OCI-LY1 (cell line): ENCODE data around the gene CMTM7.
"Not testable (repeated sequence)": the region's sequence is repeated elsewhere in the genome, so short reads cannot be mapped to it uniquely, and the experiment has no call there.

Source experiments
- H2AFZ ChIP-seq: fragments of 200-600 bp; sonication (generic), shearing (Covaris generic); 2 replicates; pipeline ENCODE4 v1.6.0; 2014; ENCODE audit warnings: antibody characterized with exemption, mild to moderate bottlenecking, low read length
- H3F3A ChIP-seq: fragments of 200-600 bp; sonication (generic), shearing (Covaris generic); 2 replicates; pipeline ENCODE4 v1.6.0; 2014; ENCODE audit warnings: mild to moderate bottlenecking, antibody characterized with exemption, low read length, moderate library complexity; ENCODE audit not compliant: insufficient read depth
- H3K27ac ChIP-seq: fragments of 200-600 bp; sonication (generic); 2 replicates; pipeline ENCODE4 v1.5.1; 2014; ENCODE audit warnings: low read length, mixed run types, mild to moderate bottlenecking, low read depth; ENCODE audit not compliant: poor library complexity, severe bottlenecking
- H3K27me3 ChIP-seq: fragments of 200-600 bp; sonication (generic); 2 replicates; pipeline ENCODE4 v1.6.0; 2014; ENCODE audit warnings: antibody characterized with exemption, mild to moderate bottlenecking, low read length, moderate library complexity; ENCODE audit not compliant: insufficient read depth
- H3K36me3 ChIP-seq: fragments of 200-600 bp; sonication (generic); 2 replicates; pipeline ENCODE4 v1.6.1; 2014; ENCODE audit warnings: mild to moderate bottlenecking, antibody characterized with exemption, low read length, moderate library complexity, mixed read lengths; ENCODE audit not compliant: insufficient read depth
- H3K4me1 ChIP-seq: fragments of 200-600 bp; sonication (generic); 2 replicates; pipeline ENCODE4 v1.5.1; 2014; ENCODE audit warnings: mild to moderate bottlenecking, low read length, moderate library complexity; ENCODE audit not compliant: insufficient read depth, severe bottlenecking
- H3K4me2 ChIP-seq: fragments of 200-600 bp; sonication (generic), shearing (Covaris generic); 2 replicates; pipeline ENCODE4 v1.6.1; 2014; ENCODE audit warnings: low read length
- H3K4me3 ChIP-seq: fragments of 200-600 bp; sonication (generic); 2 replicates; pipeline ENCODE4 v1.5.1; 2014; ENCODE audit warnings: low read length, low read depth, mild to moderate bottlenecking, mixed read lengths; ENCODE audit not compliant: poor library complexity, severe bottlenecking
- H3K79me2 ChIP-seq: fragments of 200-600 bp; shearing (Covaris generic); 2 replicates; pipeline ENCODE4 v1.6.1; 2016; ENCODE audit warnings: mixed run types, low read length, mixed read lengths; ENCODE audit not compliant: insufficient read depth
- H3K9ac ChIP-seq: fragments of 200-600 bp; sonication (generic), shearing (Covaris generic); 2 replicates; pipeline ENCODE4 v1.6.1; 2014; ENCODE audit warnings: mild to moderate bottlenecking, low read length, mixed read lengths
- H3K9me2 ChIP-seq: fragments of 200-600 bp; sonication (generic), shearing (Covaris generic); 2 replicates; pipeline ENCODE4 v1.6.1; 2014; ENCODE audit warnings: low read depth, mild to moderate bottlenecking, low read length, mixed read lengths
- H3K9me3 ChIP-seq: fragments of 200-600 bp; shearing (Covaris generic); 2 replicates; pipeline ENCODE4 v1.6.1; 2014; ENCODE audit warnings: low read length, mixed read lengths
- H4K20me1 ChIP-seq: fragments of 200-600 bp; sonication (generic), shearing (Covaris generic); 2 replicates; pipeline ENCODE4 v1.6.0; 2016; ENCODE audit warnings: mild to moderate bottlenecking, low read length; ENCODE audit not compliant: insufficient read depth
- CTCF ChIP-seq: fragments of 200-600 bp; sonication (generic), shearing (Covaris generic); IDR thresholded peaks from 2 replicates; pipeline ENCODE4 v1.5.1; 2017; ENCODE audit warnings: mild to moderate bottlenecking, antibody characterized with exemption, low read length, moderate library complexity, mixed read lengths
- EZH2 ChIP-seq: fragments of 200-600 bp; sonication (generic), shearing (Covaris generic); IDR thresholded peaks from 2 replicates; pipeline ENCODE4 v1.8.0; 2017; ENCODE audit warnings: borderline replicate concordance, mixed run types, mild to moderate bottlenecking, antibody characterized with exemption, low read length, moderate library complexity, mixed read lengths

The CMTM7 gene

GRCh38 chr3:32470362-32470761 lies 78.7 kb downstream of the CMTM7 start:
- H3K79me2 ChIP-seq, result no peaks in the 10 kb centered on the region
- no peak overlapping the region; the same call in 1 of the 2 replicates for H3K4me2 ChIP-seq
- no peaks in the 10 kb centered on the region for H3K9me2 ChIP-seq
- H3K36me3 ChIP-seq, result peaks cover 7% of the 10 kb centered on the region; the same call in 1 of the 2 replicates
- TF ChIP-seq CTCF (no peak), EZH2 (no peak)
- H3K4me3 ChIP-seq, result no peak overlapping the region
- no peak overlapping the region for H3K9ac ChIP-seq
- peak overlapping the region; percentile 87 for H3K27ac ChIP-seq
- H3K27me3 ChIP-seq, result no peaks in the 10 kb centered on the region
- H2AFZ ChIP-seq, result no peak overlapping the region
- H4K20me1 ChIP-seq, result no peaks in the 10 kb centered on the region
- no peaks in the 10 kb centered on the region for H3K9me3 ChIP-seq
- peaks cover 42% of the 10 kb centered on the region for H3K4me1 ChIP-seq
- H3F3A ChIP-seq, result no peaks in the 10 kb centered on the region

- Histone ChIP-seq H3K9me3 (no peaks in the 10 kb centered on the region), H3K36me3 (peaks cover 7% of the 10 kb centered on the region), H2AFZ (no peak overlapping the region), H3K9ac (no peak overlapping the region), H3K4me1 (peaks cover 42% of the 10 kb centered on the region), H3K9me2 (no peaks in the 10 kb centered on the region), H4K20me1 (no peaks in the 10 kb centered on the region), H3K27me3 (no peaks in the 10 kb centered on the region), H3K27ac (peak overlapping the region; percentile 87), H3K4me3 (no peak overlapping the region), H3F3A (no peaks in the 10 kb centered on the region), H3K4me2 (no peak overlapping the region), H3K79me2 (no peaks in the 10 kb centered on the region)
- no peak for TF ChIP-seq EZH2
- TF ChIP-seq CTCF, result no peak
Measured at GRCh38 chr3:32471246-32471645, 79.6 kb downstream of the CMTM7 start.

- H3K79me2 ChIP-seq, H3F3A ChIP-seq, H3K36me3 ChIP-seq, H3K27ac ChIP-seq, H3K4me2 ChIP-seq, H3K9ac ChIP-seq, H3K9me3 ChIP-seq, H3K9me2 ChIP-seq, H2AFZ ChIP-seq, H3K27me3 ChIP-seq, H3K4me3 ChIP-seq, H4K20me1 ChIP-seq: not testable (repeated sequence)
- H3K4me1 ChIP-seq, result peaks cover 42% of the 10 kb centered on the region
Measured at GRCh38 chr3:32472151-32472550, 80.5 kb downstream of the CMTM7 start.

- H3K4me1 ChIP-seq, result peaks cover 22% of the 10 kb centered on the region
- H3K4me3 ChIP-seq, result no peak overlapping the region
- no peaks in the 10 kb centered on the region for H3K9me3 ChIP-seq
- H3K79me2 ChIP-seq, result no peaks in the 10 kb centered on the region
- no peak overlapping the region for H3K27ac ChIP-seq
- H4K20me1 ChIP-seq, result no peaks in the 10 kb centered on the region
- no peaks in the 10 kb centered on the region for H3K9me2 ChIP-seq
- H3K9ac ChIP-seq, result no peak overlapping the region
- TF ChIP-seq EZH2 (no peak), CTCF (no peak)
- H3F3A ChIP-seq, result no peaks in the 10 kb centered on the region
- H3K4me2 ChIP-seq, result no peak overlapping the region
- no peak overlapping the region for H2AFZ ChIP-seq
- H3K36me3 ChIP-seq, result peaks cover 20% of the 10 kb centered on the region
- no peaks in the 10 kb centered on the region for H3K27me3 ChIP-seq
Measured at GRCh38 chr3:32474201-32474600, 82.5 kb downstream of the CMTM7 start.
